Activated B cell treated with CpG ODN at 0.5 μM for 24 hours (primary cell): ENCODE measurements around the gene CORIN. TPM values are rescaled to one million over a fixed set of nuclear protein-coding genes. Genes with fewer than 3 reads are reported as not detected.

Experiments used
- ATAC-seq: fragments of 200-7000 bp; cut with Tn5 transposase; one replicate; pipeline ENCODE4 v1.10.0; 2021; ENCODE audit warnings: low read depth, mild to moderate bottlenecking, moderate library complexity
- CTCF ChIA-PET: fragments of 350-600 bp; sonication (Branson Sonifier 250); formaldehyde crosslinking; loops from one replicate; lab custom pipeline; 2021; ENCODE audit warnings: antibody characterized with exemption; lab: Charles Lee
- POLR2A ChIA-PET: fragments of 350-600 bp; sonication (Branson Sonifier 250); formaldehyde crosslinking; loops from one replicate; lab custom pipeline; 2021; ENCODE audit warnings: antibody characterized with exemption; lab: Charles Lee
- DNase-seq: peaks from one replicate; pipeline ENCODE4 v3.0.0; 2022
- H3K27ac Mint-ChIP-seq: one replicate; pipeline ENCODE4 v1.8.0; 2020; ENCODE audit warnings: mixed read lengths
- H3K27me3 Mint-ChIP-seq: one replicate; pipeline ENCODE4 v1.8.0; 2021; ENCODE audit warnings: mixed read lengths
- H3K36me3 Mint-ChIP-seq: one replicate; pipeline ENCODE4 v1.8.0; 2021; ENCODE audit warnings: low read depth, mixed read lengths
- H3K4me1 Mint-ChIP-seq: one replicate; pipeline ENCODE4 v1.8.0; 2021; ENCODE audit warnings: mixed read lengths
- H3K4me3 Mint-ChIP-seq: one replicate; pipeline ENCODE4 v1.8.0; 2020; ENCODE audit warnings: mild to moderate bottlenecking, mixed read lengths
- H3K9me3 Mint-ChIP-seq: one replicate; pipeline ENCODE4 v1.8.0; 2020; ENCODE audit warnings: mixed read lengths
- CTCF ChIP-seq: fragments of 200-600 bp; IDR thresholded peaks from one replicate; pipeline ENCODE4 v1.8.0; 2022; ENCODE audit warnings: antibody characterized with exemption, mild to moderate bottlenecking
- intact Hi-C: fragments of 100-400 bp; cut with micrococcal nuclease; formaldehyde crosslinking; loops from one replicate; pipeline ENCODE4 v1.15.1; 2024
- total RNA-seq: library from RNA; stranded (reverse); gene quantifications from 2 replicates; pipeline ENCODE4 v1.2.3, GENCODE V29; 2022

Gene CORIN
- total RNA-seq, 1 donor from 2014 or later, result not detected

- intact Hi-C loops, result no loop called here
- no peaks in the 10 kb centered on the region for H3K9me3 Mint-ChIP-seq
- no peaks in the 10 kb centered on the region for H3K4me1 Mint-ChIP-seq
- DNase-seq, result no peak
- H3K36me3 Mint-ChIP-seq, result no peaks in the 10 kb centered on the region
- H3K27ac Mint-ChIP-seq, result no peak overlapping the region
- POLR2A ChIA-PET, result no interaction called here
- no peak for TF ChIP-seq CTCF
- H3K4me3 Mint-ChIP-seq, result no peak overlapping the region
- peaks cover 27% of the 10 kb centered on the region for H3K27me3 Mint-ChIP-seq
- CTCF ChIA-PET, result no interaction called here
- no peak for ATAC-seq
Observed at GRCh38 chr4:47816748-47817147, 21.1 kb downstream of the CORIN start.

- H3K9me3 Mint-ChIP-seq, result no peaks in the 10 kb centered on the region
- ATAC-seq (no peak), DNase-seq (no peak)
- intact Hi-C loops, result no loop called here
- peaks cover 30% of the 10 kb centered on the region for H3K27me3 Mint-ChIP-seq
- H3K36me3 Mint-ChIP-seq, result no peaks in the 10 kb centered on the region
- ChIA-PET POLR2A (no interaction called here), CTCF (no interaction called here)
- no peak for TF ChIP-seq CTCF
- no peaks in the 10 kb centered on the region for H3K4me1 Mint-ChIP-seq
- no peak overlapping the region for H3K4me3 Mint-ChIP-seq
- H3K27ac Mint-ChIP-seq, result no peak overlapping the region
Observed at GRCh38 chr4:47814618-47815295, 23.1 kb downstream of the CORIN start.

GRCh38 chr4:47809654-47810203 lies 28.1 kb downstream of the CORIN start:
- no peaks in the 10 kb centered on the region for H3K9me3 Mint-ChIP-seq
- H3K36me3 Mint-ChIP-seq, result no peaks in the 10 kb centered on the region
- H3K27me3 Mint-ChIP-seq, result peaks cover 14% of the 10 kb centered on the region
- no peak overlapping the region for H3K27ac Mint-ChIP-seq
- CTCF ChIA-PET, result no interaction called here
- POLR2A ChIA-PET, result no interaction called here
- TF ChIP-seq CTCF, result no peak
- DNase-seq (no peak), ATAC-seq (no peak)
- H3K4me3 Mint-ChIP-seq, result no peak overlapping the region
- intact Hi-C loops, result no loop called here
- H3K4me1 Mint-ChIP-seq, result no peaks in the 10 kb centered on the region

GRCh38 chr4:47804598-47804997 lies 33.3 kb downstream of the CORIN start:
- DNase-seq (no peak), ATAC-seq (no peak)
- Mint-ChIP-seq H3K36me3 (no peaks in the 10 kb centered on the region), H3K9me3 (peaks cover 3% of the 10 kb centered on the region), H3K4me1 (no peaks in the 10 kb centered on the region), H3K4me3 (no peak overlapping the region), H3K27me3 (no peaks in the 10 kb centered on the region), H3K27ac (no peak overlapping the region)
- no peak for TF ChIP-seq CTCF
- POLR2A ChIA-PET, result no interaction called here
- CTCF ChIA-PET, result no interaction called here
- intact Hi-C loops, result no loop called here

- ATAC-seq (no peak), DNase-seq (no peak)
- ChIA-PET CTCF (no interaction called here), POLR2A (no interaction called here)
- Mint-ChIP-seq H3K4me3 (no peak overlapping the region), H3K9me3 (peaks cover 3% of the 10 kb centered on the region), H3K27ac (no peak overlapping the region), H3K36me3 (no peaks in the 10 kb centered on the region), H3K4me1 (no peaks in the 10 kb centered on the region), H3K27me3 (peaks cover 2% of the 10 kb centered on the region)
- intact Hi-C loops, result no loop called here
- no peak for TF ChIP-seq CTCF
Observed at GRCh38 chr4:47801481-47802002, 36.3 kb downstream of the CORIN start.
